GM12878 (cell line): Measurements from ENCODE around the gene METRNL. TPM values are rescaled to one million over a fixed set of nuclear protein-coding genes. Genes with fewer than 3 reads are reported as not detected.

ENCODE experiments used
- ATAC-seq: fragments of 200-7000 bp; cut with Tn5 transposase; 3 replicates; pipeline ENCODE4 v1.9.1; 2020; ENCODE audit warnings: mild to moderate bottlenecking, moderate library complexity
- BruUV-seq: library from RNA; stranded (reverse); fragments of 400-500 nt; replicated peaks from 2 replicates; lab custom pipeline; 2021; lab: Mats Ljungman, UMichigan
- CTCF ChIA-PET: fragments of 300-600 bp; sonication (Branson Sonifier 250); formaldehyde crosslinking; extraction: SDS; loops from one replicate; lab custom pipeline; 2021; ENCODE audit warnings: inconsistent platforms; lab: Yijun Ruan, JAX
- POLR2A ChIA-PET: fragments of 350-600 bp; formaldehyde crosslinking; extraction: SDS; loops from one replicate; lab custom pipeline; 2021; ENCODE audit warnings: inconsistent platforms; lab: Charles Lee
- RAD21 ChIA-PET: fragments of 300-600 bp; sonication (Branson Sonifier 250); formaldehyde crosslinking; loops from one replicate; lab custom pipeline; 2023; ENCODE audit warnings: antibody characterized with exemption; ENCODE audit not compliant: unreplicated experiment; lab: Charles Lee
- SMC1A ChIA-PET: fragments of 300-600 bp; sonication (Branson Sonifier 250); formaldehyde crosslinking; loops from one replicate; lab custom pipeline; 2023; ENCODE audit not compliant: unreplicated experiment, uncharacterized antibody; lab: Charles Lee
- DNase-seq: peaks from one replicate; pipeline ENCODE4 v3.0.0-alpha.2; 2011; ENCODE audit warnings: low read depth, low spot score
- FAIRE-seq: peaks from 3 replicates; lab custom pipeline; 2011; peaks lifted over from hg19 to GRCh38; lab: Jason Lieb, UNC
- H2AFZ ChIP-seq: 2 replicates; pipeline ENCODE4 v1.6.0; 2011; ENCODE audit warnings: low read depth, low read length, control low read depth; ENCODE audit not compliant: control insufficient read depth
- H3K27ac ChIP-seq: 2 replicates; pipeline ENCODE4 v1.5.1; 2011; ENCODE audit warnings: control low read depth; ENCODE audit not compliant: control insufficient read depth, insufficient read depth
- H3K27me3 ChIP-seq, 2 experiments: replicated peaks in 1 of 2; 2 replicates each; pipeline versions ENCODE4 v1.6.0 to v1.6.1; 2011; ENCODE audit warnings: low read length in 1 of 2; ENCODE audit not compliant: control insufficient read depth in 2 of 2, insufficient read depth in 2 of 2
- H3K36me3 ChIP-seq, 2 experiments: 2 replicates each; pipeline ENCODE4 v1.5.1; 2011; ENCODE audit warnings: low read length in 1 of 2; ENCODE audit not compliant: control insufficient read depth in 2 of 2, insufficient read depth in 2 of 2
- H3K4me1 ChIP-seq: 2 replicates; pipeline ENCODE4 v1.6.1; 2011; ENCODE audit warnings: mild to moderate bottlenecking, low read length, moderate library complexity, mixed read lengths; ENCODE audit not compliant: control insufficient read depth, insufficient read depth
- H3K4me2 ChIP-seq: 2 replicates; pipeline ENCODE4 v1.6.0; 2011; ENCODE audit warnings: control low read depth; ENCODE audit not compliant: control insufficient read depth, insufficient read depth
- H3K4me3 ChIP-seq: fragments of 200-600 bp; sonication (generic); 2 replicates; pipeline ENCODE4 v1.5.1; 2016
- H3K79me2 ChIP-seq: 2 replicates; pipeline ENCODE4 v1.6.0; 2011; ENCODE audit warnings: low read length; ENCODE audit not compliant: control insufficient read depth, insufficient read depth
- H3K9ac ChIP-seq: 2 replicates; pipeline ENCODE4 v1.8.0; 2011; ENCODE audit warnings: low read length, control low read depth, mixed read lengths; ENCODE audit not compliant: control insufficient read depth, insufficient read depth
- H3K9me3 ChIP-seq: replicated peaks from 3 replicates; pipeline ENCODE4 v1.5.1; 2011; ENCODE audit warnings: mild to moderate bottlenecking, low read length; ENCODE audit not compliant: control insufficient read depth, insufficient read depth
- H4K20me1 ChIP-seq: 2 replicates; pipeline ENCODE4 v1.6.0; 2011; ENCODE audit not compliant: control insufficient read depth, insufficient read depth
- CBFB ChIP-seq: IDR thresholded peaks from 2 replicates; pipeline ENCODE4 v1.6.1; 2016; ENCODE audit warnings: antibody characterized with exemption, low read depth
- CEBPZ ChIP-seq: fragments of 150-350 bp; IDR thresholded peaks from 2 replicates; pipeline ENCODE4 v1.6.1; 2016; ENCODE audit warnings: low read depth, low read length
- CREM ChIP-seq: IDR thresholded peaks from 2 replicates; pipeline ENCODE4 v1.6.1; 2014; ENCODE audit warnings: antibody characterized with exemption, low read depth
- EGR1 ChIP-seq, 2 experiments: IDR thresholded peaks; 1 replicate in 1 of 2; 2 replicates in 1 of 2; pipeline ENCODE4 v1.6.1; 2011 to 2012; ENCODE audit warnings: low read depth in 2 of 2, low read length in 2 of 2, borderline replicate concordance in 1 of 2, mild to moderate bottlenecking in 1 of 2, moderate library complexity in 1 of 2
- NFXL1 ChIP-seq: fragments of 450-650 bp; IDR thresholded peaks from 2 replicates; pipeline ENCODE4 v1.6.1; 2017; ENCODE audit warnings: antibody characterized with exemption, mild to moderate bottlenecking, borderline replicate concordance
- RAD51 ChIP-seq: fragments of 450-650 bp; IDR thresholded peaks from 2 replicates; pipeline ENCODE4 v1.6.1; 2016; ENCODE audit warnings: moderate library complexity, mild to moderate bottlenecking, inconsistent platforms
- SIX5 ChIP-seq: IDR thresholded peaks from 2 replicates; pipeline ENCODE4 v1.6.1; 2011; ENCODE audit warnings: mild to moderate bottlenecking, low read depth, low read length, moderate library complexity; ENCODE audit not compliant: severe bottlenecking
- SMC3 ChIP-seq: IDR thresholded peaks from 2 replicates; pipeline ENCODE4 v1.6.1; 2011; ENCODE audit warnings: low read length, improper control_type of control experiment, borderline replicate concordance
- SREBF2 ChIP-seq: IDR thresholded peaks from 2 replicates; pipeline ENCODE4 v1.6.1; 2012; ENCODE audit warnings: mild to moderate bottlenecking, low read length
- STAT3 ChIP-seq: IDR thresholded peaks from 2 replicates; pipeline ENCODE4 v1.6.1; 2011; ENCODE audit warnings: low read depth, low read length, improper control_type of control experiment
- USF2 ChIP-seq: IDR thresholded peaks from 2 replicates; pipeline ENCODE4 v1.6.1; 2011; ENCODE audit warnings: low read depth, low read length, improper control_type of control experiment, borderline replicate concordance
- ZNF622 ChIP-seq: fragments of 450-650 bp; IDR thresholded peaks from 2 replicates; pipeline ENCODE4 v1.6.1; 2017; ENCODE audit warnings: mild to moderate bottlenecking, inconsistent platforms
- WGBS: methylation state at CpG from one replicate; pipeline ENCODE4 v1.1.6; 2016; ENCODE audit warnings: low lambda C conversion rate; ENCODE audit not compliant: insufficient replicate concordance, insufficient coverage; ENCODE audit errors: missing lambda C conversion rate; 5-methylcytosine and 5-hydroxymethylcytosine counted together
- in situ Hi-C: fragments of 300-500 bp; cut with MboI; formaldehyde crosslinking; loops from 9 replicates; pipeline ENCODE4 v1.14.3; 2018; ENCODE audit warnings: mixed read lengths
- intact Hi-C: fragments of 100-400 bp; cut with micrococcal nuclease; formaldehyde crosslinking; loops from one replicate; pipeline ENCODE4 v1.14.2; 2022; ENCODE audit not compliant: unreplicated experiment
- polyA plus RNA-seq, 11 experiments: library from polyadenylated mRNA; depleted of rRNA in 4 of 11; unstranded in 6 of 11; stranded (reverse) in 5 of 11; fragments of >200 nt; fragmentation: Nextera tagmentation in 4 of 11; fragmentation: Illumina TruSeq in 1 of 11; extraction: Ambion mirVana in 4 of 11; extraction: Trizol in 1 of 11; gene quantifications; 1 replicate in 1 of 11; 2 replicates in 10 of 11; pipeline versions ENCODE4 v1.2.1 to v1.2.3, GENCODE V29; 2011 to 2016; ENCODE audit warnings: inconsistent platforms in 2 of 11, missing spikeins in 2 of 11, low read depth in 1 of 11
- total RNA-seq, 4 experiments: library from RNA; depleted of rRNA in 3 of 4; stranded (reverse); fragments of >200 nt in 3 of 4; fragmentation: Illumina TruSeq in 1 of 4; extraction: Trizol in 1 of 4; gene quantifications; 2 replicates each; pipeline versions ENCODE4 v1.2.1 to v1.2.3, GENCODE V29; 2013 to 2021

The METRNL gene
- total and polyA plus RNA-seq, 10 of the 15 experiments (the other 5 are each of a cell fraction or from before 2014, with no cell fraction given) = 0.05 to 3.7 (median 0.48) TPM; not detected in 2

GRCh38 chr17:83057793-83058265, 21.6 kb upstream of the METRNL start:
- no peak overlapping the region for H2AFZ ChIP-seq
- H3K36me3 ChIP-seq = no peaks in the 10 kb centered on the region
- WGBS = 49% methylated on average over 19 of the region's 19 CpGs
- no peaks in the 10 kb centered on the region for H3K9me3 ChIP-seq
- DNase-seq (no peak), FAIRE-seq (no peak), ATAC-seq (no peak)
- in situ Hi-C loops = no loop called here
- no peaks in the 10 kb centered on the region for H4K20me1 ChIP-seq
- no peaks in the 10 kb centered on the region for H3K27me3 ChIP-seq
- no peak overlapping the region for H3K4me2 ChIP-seq
- intact Hi-C loops = no loop called here
- ChIA-PET CTCF (no interaction called here), RAD21 (no interaction called here), POLR2A (no interaction called here), SMC1A (no interaction called here)
- H3K9ac ChIP-seq = no peak overlapping the region
- TF ChIP-seq CREM (no peak), NFXL1 (no peak), STAT3 (no peak), ZNF622 (no peak), EGR1 (IDR thresholded peaks at IDR 0.05; ENCODE audit: borderline replicate concordance in 1 of 2, low read depth in 2 of 2, low read length in 2 of 2) (no peak), USF2 (no peak), RAD51 (no peak), SREBF2 (no peak), SIX5 (no peak), CEBPZ (no peak), CBFB (no peak), SMC3 (no peak)
- no peaks in the 10 kb centered on the region for H3K4me1 ChIP-seq
- no peak overlapping the region for H3K4me3 ChIP-seq
- no peaks in the 10 kb centered on the region for H3K79me2 ChIP-seq
- H3K27ac ChIP-seq = no peak overlapping the region
- BruUV-seq = no TSS peak
